Endothelial cell (in vitro differentiated cells): ENCODE measurements around the gene NRCAM. TPM values are rescaled to one million over a fixed set of nuclear protein-coding genes. Genes with fewer than 3 reads are reported as not detected.

Source experiments
- DNase-seq: peaks from one replicate; pipeline ENCODE4 v3.0.0; 2021; ENCODE audit warnings: low spot score
- H3K27ac Mint-ChIP-seq: one replicate; pipeline ENCODE4 v1.8.0; 2021; ENCODE audit warnings: mixed read lengths, inconsistent platforms; ENCODE audit not compliant: unreplicated experiment
- H3K27me3 Mint-ChIP-seq: one replicate; pipeline ENCODE4 v1.8.0; 2021; ENCODE audit warnings: mild to moderate bottlenecking, moderate library complexity, mixed read lengths, inconsistent platforms; ENCODE audit not compliant: unreplicated experiment
- H3K36me3 Mint-ChIP-seq: one replicate; pipeline ENCODE4 v1.8.0; 2021; ENCODE audit warnings: mild to moderate bottlenecking, low read depth, mixed read lengths, inconsistent platforms; ENCODE audit not compliant: unreplicated experiment
- H3K4me1 Mint-ChIP-seq: one replicate; pipeline ENCODE4 v1.8.0; 2021; ENCODE audit warnings: mild to moderate bottlenecking, mixed read lengths, inconsistent platforms; ENCODE audit not compliant: unreplicated experiment
- H3K4me3 Mint-ChIP-seq: one replicate; pipeline ENCODE4 v1.8.0; 2021; ENCODE audit warnings: mild to moderate bottlenecking, mixed read lengths, inconsistent platforms; ENCODE audit not compliant: unreplicated experiment
- H3K9me3 Mint-ChIP-seq: one replicate; pipeline ENCODE4 v1.8.0; 2021; ENCODE audit warnings: mixed read lengths, inconsistent platforms; ENCODE audit not compliant: unreplicated experiment
- CTCF ChIP-seq: fragments of 200-600 bp; sonication (generic); IDR thresholded peaks from one replicate; pipeline ENCODE4 v1.5.0; 2021; ENCODE audit warnings: antibody characterized with exemption; ENCODE audit not compliant: unreplicated experiment
- total RNA-seq: library from RNA; stranded (reverse); fragmentation: NEBNext Ultra II Directional; extraction: Animal tissue kit (Norgen Biotek cat#: 25700); gene quantifications from one replicate; pipeline ENCODE4 v1.2.1, GENCODE V29; 2021; ENCODE audit not compliant: unreplicated experiment

NRCAM gene
- total RNA-seq, 1 donor from 2014 or later, result 2.2 TPM

DNA sequence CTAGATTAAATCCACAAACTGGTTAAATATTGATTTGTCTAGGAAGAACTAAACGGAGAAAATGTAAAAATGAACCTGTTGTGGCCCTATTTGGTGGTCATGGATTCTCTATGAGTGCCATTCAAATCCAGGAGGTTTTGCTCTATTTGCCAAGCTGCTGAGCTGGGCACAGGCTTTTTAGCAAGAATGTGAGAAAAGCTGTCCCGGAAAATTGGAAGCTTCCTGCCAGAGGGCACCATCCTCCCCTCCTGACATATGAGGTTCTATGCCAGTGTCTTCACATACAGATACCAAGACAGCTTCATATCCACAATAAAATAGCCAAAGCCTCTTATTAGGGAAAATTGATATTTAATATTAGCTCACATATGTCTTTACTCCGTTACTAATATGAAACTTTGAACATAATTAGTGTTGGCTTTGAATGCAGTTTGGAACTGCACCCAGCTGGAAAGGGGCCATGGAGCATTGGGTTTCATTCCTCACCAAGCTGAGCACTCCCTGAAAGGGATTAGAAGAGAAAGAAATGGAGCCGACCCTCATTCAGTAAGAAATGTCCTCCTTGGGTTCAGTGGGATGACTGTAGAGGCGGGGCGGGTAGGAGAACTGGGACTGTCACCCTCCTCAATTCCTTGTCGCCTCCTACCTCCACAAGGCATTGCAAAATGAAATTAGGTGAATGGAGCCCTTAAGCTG is 47.8 kb downstream of the NRCAM start:
- no peak for TF ChIP-seq CTCF
- DNase-seq, result no peak
- H3K27ac Mint-ChIP-seq, result no peak overlapping the region
- no peaks in the 10 kb centered on the region for H3K9me3 Mint-ChIP-seq
- no peaks in the 10 kb centered on the region for H3K36me3 Mint-ChIP-seq
- peaks cover 9% of the 10 kb centered on the region for H3K4me1 Mint-ChIP-seq
- peaks cover 2% of the 10 kb centered on the region for H3K27me3 Mint-ChIP-seq
- H3K4me3 Mint-ChIP-seq, result no peak overlapping the region

- peaks cover 2% of the 10 kb centered on the region for H3K27me3 Mint-ChIP-seq
Observed at GRCh38 chr7:108407676-108408075, 48.6 kb downstream of the NRCAM start.

DNA sequence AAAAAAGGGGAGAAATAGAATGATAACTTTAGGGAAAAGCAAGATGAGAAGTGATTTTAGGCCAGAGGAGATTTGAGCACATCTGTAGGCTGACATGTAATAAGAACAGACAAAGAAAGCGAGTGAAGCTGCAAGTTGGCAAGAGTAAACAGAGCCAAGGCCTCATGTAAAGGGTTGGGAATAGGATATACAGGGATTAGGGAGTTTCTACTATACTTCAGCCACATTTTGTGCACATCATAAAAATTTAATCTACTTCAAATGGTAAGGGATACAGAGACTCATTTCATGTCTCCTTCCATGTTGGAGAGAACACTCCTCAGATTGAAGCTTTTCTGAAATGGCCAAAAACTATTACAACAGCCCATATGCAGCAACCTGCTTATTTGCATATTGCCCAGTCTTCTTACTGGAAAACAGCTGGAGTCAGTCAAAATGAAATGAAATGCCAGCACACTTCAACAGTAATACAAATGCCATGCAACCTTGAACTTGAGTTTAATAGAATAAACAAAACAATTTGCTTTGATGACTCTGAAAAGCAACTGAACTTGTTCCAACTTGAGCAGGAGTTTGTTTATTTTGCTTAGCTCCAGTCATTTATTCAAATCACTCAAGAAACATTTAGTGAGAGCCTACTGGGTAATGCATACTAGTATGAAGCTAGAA is 49.9 kb downstream of the NRCAM start:
- Mint-ChIP-seq H3K9me3 (no peaks in the 10 kb centered on the region), H3K4me1 (peaks cover 9% of the 10 kb centered on the region), H3K27ac (no peak overlapping the region), H3K4me3 (no peak overlapping the region), H3K27me3 (peaks cover 2% of the 10 kb centered on the region), H3K36me3 (no peaks in the 10 kb centered on the region)
- no peak for TF ChIP-seq CTCF
- no peak for DNase-seq

More at GRCh38 chr7:108407676-108408075, 48.6 kb downstream of the NRCAM start:
- TF ChIP-seq CTCF, result no peak
- no peak for DNase-seq
- peaks cover 9% of the 10 kb centered on the region for H3K4me1 Mint-ChIP-seq
- no peaks in the 10 kb centered on the region for H3K36me3 Mint-ChIP-seq
- no peak overlapping the region for H3K27ac Mint-ChIP-seq
- H3K4me3 Mint-ChIP-seq, result no peak overlapping the region
- H3K9me3 Mint-ChIP-seq, result no peaks in the 10 kb centered on the region

DNA sequence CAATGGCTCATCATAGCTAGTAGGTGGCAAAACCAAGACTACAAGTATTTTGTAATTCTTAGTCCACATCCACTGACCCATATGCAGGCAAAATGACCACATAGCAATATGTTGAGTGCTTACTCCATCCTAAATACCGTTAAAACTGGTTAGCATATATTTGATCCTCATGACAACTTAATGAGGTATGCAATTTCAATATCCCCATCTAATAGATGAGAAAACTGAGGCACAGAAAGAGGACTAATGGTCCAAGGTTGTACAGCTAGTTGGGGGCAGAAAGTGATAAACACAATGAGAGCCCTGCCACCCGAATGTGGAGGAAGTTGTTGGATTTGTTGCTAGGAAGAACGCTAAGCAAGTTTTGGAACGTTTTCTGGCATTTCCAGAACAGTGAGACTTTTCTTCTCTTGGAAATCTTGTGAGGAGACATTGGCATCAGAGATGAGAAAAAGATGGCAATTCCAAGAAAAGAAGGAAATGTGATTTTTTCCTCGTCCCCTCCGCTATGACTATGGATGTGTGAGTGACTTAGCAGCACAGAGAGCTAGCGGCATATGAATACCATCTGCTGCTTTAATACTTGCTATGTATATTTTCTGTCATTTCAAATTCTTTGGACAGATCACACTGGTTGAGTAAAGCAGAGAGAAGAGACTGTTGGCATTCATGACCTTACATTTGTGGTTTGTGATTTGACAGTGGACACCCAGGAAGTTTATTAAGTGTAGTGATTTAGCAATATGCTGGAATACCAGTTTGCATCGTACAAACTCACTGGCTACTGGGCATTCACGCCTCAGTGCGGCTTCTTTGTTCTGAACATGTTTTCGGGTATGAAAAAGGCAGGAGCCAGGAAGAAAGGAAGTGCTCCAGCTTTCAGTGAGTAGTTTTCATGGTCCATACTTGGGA is 51.5 kb downstream of the NRCAM start:
- H3K9me3 Mint-ChIP-seq, result no peaks in the 10 kb centered on the region
- TF ChIP-seq CTCF, result no peak
- DNase-seq, result no peak
- peaks cover 9% of the 10 kb centered on the region for H3K4me1 Mint-ChIP-seq
- peaks cover under 1% of the 10 kb centered on the region for H3K27me3 Mint-ChIP-seq
- no peak overlapping the region for H3K27ac Mint-ChIP-seq
- no peaks in the 10 kb centered on the region for H3K36me3 Mint-ChIP-seq
- no peak overlapping the region for H3K4me3 Mint-ChIP-seq
